Ecto neural progenitor cell (in vitro differentiated cells): ENCODE results near the gene APOBEC3C.
A peak's percentile ranks its signal among the peaks of the same experiment; 100 is the strongest.
"Not testable (repeated sequence)": the region's sequence is repeated elsewhere in the genome, so short reads cannot be mapped to it uniquely, and the experiment has no call there.

Experiments used
- DNase-seq: peaks from one replicate; pipeline ENCODE4 v3.0.0-alpha.2; 2018; ENCODE audit warnings: low spot score

Gene APOBEC3C

GRCh38 chr22:39024519-39025308 is 10.7 kb downstream of the APOBEC3C start:
- no peak for DNase-seq

GRCh38 chr22:39026509-39027150 is 12.6 kb downstream of the APOBEC3C start:
- no peak for DNase-seq

GRCh38 chr22:39027717-39028116 is 13.7 kb downstream of the APOBEC3C start:
- DNase-seq = no peak

GRCh38 chr22:39028281-39028680 is 14.2 kb downstream of the APOBEC3C start:
- no peak for DNase-seq

GRCh38 chr22:39029227-39029626 is 15.2 kb downstream of the APOBEC3C start:
- no peak for DNase-seq

- no peak for DNase-seq
Measured at GRCh38 chr22:39030705-39031104, 16.6 kb downstream of the APOBEC3C start.

- not testable (repeated sequence) for DNase-seq
Measured at GRCh38 chr22:39031434-39032295, 17.6 kb downstream of the APOBEC3C start.

GRCh38 chr22:39037071-39037470 is 23.0 kb downstream of the APOBEC3C start:
- not testable (repeated sequence) for DNase-seq

- no peak for DNase-seq
Measured at GRCh38 chr22:39039306-39040126, 25.5 kb downstream of the APOBEC3C start.

GRCh38 chr22:39040155-39040537 is 26.1 kb downstream of the APOBEC3C start:
- DNase-seq = not testable (repeated sequence)

- peak; percentile 66 for DNase-seq
Measured at GRCh38 chr22:39040538-39041296, 26.7 kb downstream of the APOBEC3C start, which contains the start of gene APOBEC3F. Gene APOBEC3F, plus strand, starts transcription at chr22:39040864. Its CDS starts 97 bp downstream, at chr22:39040961.

- DNase-seq = no peak
Measured at GRCh38 chr22:39041908-39042307, 27.9 kb downstream of the APOBEC3C start.

- not testable (repeated sequence) for DNase-seq
Measured at GRCh38 chr22:39043063-39043462, 29.0 kb downstream of the APOBEC3C start.

GRCh38 chr22:39045136-39045535 is 31.1 kb downstream of the APOBEC3C start:
- not testable (repeated sequence) for DNase-seq

GRCh38 chr22:39049486-39049885 is 35.4 kb downstream of the APOBEC3C start:
- DNase-seq = not testable (repeated sequence)

- not testable (repeated sequence) for DNase-seq
Measured at GRCh38 chr22:39051844-39052495, 37.9 kb downstream of the APOBEC3C start.

GRCh38 chr22:39055658-39056057 is 41.6 kb downstream of the APOBEC3C start:
- DNase-seq = no peak

- not testable (repeated sequence) for DNase-seq
Measured at GRCh38 chr22:39061290-39061689, 47.2 kb downstream of the APOBEC3C start.

GRCh38 chr22:39061951-39062350 is 47.9 kb downstream of the APOBEC3C start:
- DNase-seq = not testable (repeated sequence)

- DNase-seq = not testable (repeated sequence)
Measured at GRCh38 chr22:39063904-39064303, 49.8 kb downstream of the APOBEC3C start.
